Vagina (tissue), 2 donors: ENCODE data around the gene VAMP1.

ENCODE experiments used
- POLR2A ChIP-seq, 2 donors: fragments of 450-650 bp; IDR thresholded peaks; one replicate each; pipeline ENCODE4 v1.6.1; 2017; ENCODE audit warnings: antibody characterized with exemption in 2 of 2, mild to moderate bottlenecking in 2 of 2, moderate library complexity in 2 of 2
- POLR2AphosphoS5 ChIP-seq, 2 donors: sonication (generic); formaldehyde crosslinking; IDR thresholded peaks; one replicate each; pipeline ENCODE4 v1.9.0; 2017; ENCODE audit warnings: antibody characterized with exemption in 2 of 2, mild to moderate bottlenecking in 2 of 2, low read depth in 1 of 2; ENCODE audit not compliant: insufficient read depth in 1 of 2
- TF ChIP-seq, protein P1 (sequence below), 3 experiments: fragments of 450-650 bp in 2 of 3; fragments of 200-600 bp in 1 of 3; sonication (generic) in 1 of 3; IDR thresholded peaks; one replicate each; pipeline ENCODE4 v1.5.1; 2017 to 2019; ENCODE audit warnings: antibody characterized with exemption in 3 of 3, mild to moderate bottlenecking in 2 of 3, moderate library complexity in 2 of 3

DNA sequence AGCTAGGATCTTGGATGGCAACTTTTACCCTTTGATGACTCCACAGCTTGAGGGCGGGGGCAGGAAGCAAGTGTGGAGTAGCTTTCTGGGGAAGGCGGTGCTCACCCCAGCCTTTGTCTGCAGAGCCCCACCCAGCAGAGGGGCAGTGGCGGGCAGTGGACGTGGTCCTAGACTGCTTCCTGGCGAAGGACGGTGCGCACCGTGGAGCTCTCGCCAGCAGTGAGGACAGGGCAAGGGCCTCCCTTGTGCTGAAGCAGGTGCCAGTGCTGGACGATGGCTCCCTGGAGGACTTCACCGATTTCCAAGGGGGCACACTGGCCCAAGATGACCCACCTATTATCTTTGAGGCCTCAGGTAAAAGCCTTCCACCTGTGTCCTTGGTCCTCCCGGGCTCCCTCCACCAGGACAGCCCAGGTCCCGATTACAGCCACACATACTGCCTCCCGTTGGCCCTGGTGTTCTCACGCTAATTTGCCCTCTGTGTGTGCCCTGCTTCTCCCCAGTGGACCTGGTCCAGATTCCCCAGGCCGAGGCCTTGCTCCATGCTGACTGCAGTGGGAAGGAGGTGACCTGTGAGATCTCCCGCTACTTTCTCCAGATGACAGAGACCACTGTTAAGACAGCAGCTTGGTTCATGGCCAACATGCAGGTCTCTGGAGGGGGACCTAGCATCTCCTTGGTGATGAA lies 17.4 kb downstream of the VAMP1 start:
- TF ChIP-seq, protein P1, sequence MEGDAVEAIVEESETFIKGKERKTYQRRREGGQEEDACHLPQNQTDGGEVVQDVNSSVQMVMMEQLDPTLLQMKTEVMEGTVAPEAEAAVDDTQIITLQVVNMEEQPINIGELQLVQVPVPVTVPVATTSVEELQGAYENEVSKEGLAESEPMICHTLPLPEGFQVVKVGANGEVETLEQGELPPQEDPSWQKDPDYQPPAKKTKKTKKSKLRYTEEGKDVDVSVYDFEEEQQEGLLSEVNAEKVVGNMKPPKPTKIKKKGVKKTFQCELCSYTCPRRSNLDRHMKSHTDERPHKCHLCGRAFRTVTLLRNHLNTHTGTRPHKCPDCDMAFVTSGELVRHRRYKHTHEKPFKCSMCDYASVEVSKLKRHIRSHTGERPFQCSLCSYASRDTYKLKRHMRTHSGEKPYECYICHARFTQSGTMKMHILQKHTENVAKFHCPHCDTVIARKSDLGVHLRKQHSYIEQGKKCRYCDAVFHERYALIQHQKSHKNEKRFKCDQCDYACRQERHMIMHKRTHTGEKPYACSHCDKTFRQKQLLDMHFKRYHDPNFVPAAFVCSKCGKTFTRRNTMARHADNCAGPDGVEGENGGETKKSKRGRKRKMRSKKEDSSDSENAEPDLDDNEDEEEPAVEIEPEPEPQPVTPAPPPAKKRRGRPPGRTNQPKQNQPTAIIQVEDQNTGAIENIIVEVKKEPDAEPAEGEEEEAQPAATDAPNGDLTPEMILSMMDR (IDR thresholded peaks at IDR 0.05) = no peak
- TF ChIP-seq POLR2AphosphoS5 (IDR thresholded peaks at IDR 0.05; ENCODE audit: insufficient read depth in 1 of 2, low read depth in 1 of 2) = no peak
- no peak for TF ChIP-seq POLR2A (IDR thresholded peaks at IDR 0.05)
